Naive B cell (primary cell): ENCODE results near the gene SERTM1. TPM values are rescaled to one million over a fixed set of nuclear protein-coding genes. Genes with fewer than 3 reads are reported as not detected.

Experiments used
- ATAC-seq, 2 donors: fragments of 150-1000 bp; cut with Tn5 transposase; 2 replicates each; pipeline ENCODE4 v1.10.0; 2021; ENCODE audit warnings: low read depth in 2 of 2, mild to moderate bottlenecking in 2 of 2, moderate library complexity in 2 of 2
- DNase-seq: peaks from one replicate; pipeline ENCODE4 v3.0.0; 2022
- H3K27ac Mint-ChIP-seq, 6 donors: one replicate each; pipeline ENCODE4 v1.8.0; 2020 to 2022; ENCODE audit warnings: mild to moderate bottlenecking in 6 of 6, mixed read lengths in 6 of 6, moderate library complexity in 5 of 6, inconsistent platforms in 2 of 6
- H3K27me3 Mint-ChIP-seq, 3 donors: one replicate each; pipeline ENCODE4 v1.8.0; 2021 to 2022; ENCODE audit warnings: mixed read lengths in 3 of 3, mild to moderate bottlenecking in 1 of 3
- H3K36me3 Mint-ChIP-seq, 2 donors: one replicate each; pipeline ENCODE4 v1.8.0; 2020 to 2022; ENCODE audit warnings: mixed read lengths in 2 of 2, inconsistent platforms in 1 of 2, mild to moderate bottlenecking in 1 of 2
- H3K4me1 Mint-ChIP-seq, 3 donors: one replicate each; pipeline ENCODE4 v1.8.0; 2020 to 2022; ENCODE audit warnings: mixed read lengths in 3 of 3, inconsistent platforms in 1 of 3, mild to moderate bottlenecking in 1 of 3, moderate library complexity in 1 of 3
- H3K4me3 Mint-ChIP-seq, 8 donors: one replicate each; pipeline ENCODE4 v1.8.0; 2020 to 2022; ENCODE audit warnings: mild to moderate bottlenecking in 8 of 8, mixed read lengths in 8 of 8, moderate library complexity in 8 of 8, inconsistent platforms in 2 of 8
- H3K9me3 Mint-ChIP-seq, 7 donors: one replicate each; pipeline ENCODE4 v1.8.0; 2020 to 2022; ENCODE audit warnings: mixed read lengths in 7 of 7, mild to moderate bottlenecking in 5 of 7, inconsistent platforms in 2 of 7, moderate library complexity in 1 of 7
- polyA plus RNA-seq, 6 donors: library from polyadenylated mRNA; unstranded; fragments of 300-500 nt; fragmentation: Illumina TruSeq; gene quantifications; one replicate each; pipeline ENCODE4 v1.2.3, GENCODE V29; 2021; ENCODE audit warnings: low read depth in 6 of 6

The SERTM1 gene
- polyA plus RNA-seq = not detected

DNA sequence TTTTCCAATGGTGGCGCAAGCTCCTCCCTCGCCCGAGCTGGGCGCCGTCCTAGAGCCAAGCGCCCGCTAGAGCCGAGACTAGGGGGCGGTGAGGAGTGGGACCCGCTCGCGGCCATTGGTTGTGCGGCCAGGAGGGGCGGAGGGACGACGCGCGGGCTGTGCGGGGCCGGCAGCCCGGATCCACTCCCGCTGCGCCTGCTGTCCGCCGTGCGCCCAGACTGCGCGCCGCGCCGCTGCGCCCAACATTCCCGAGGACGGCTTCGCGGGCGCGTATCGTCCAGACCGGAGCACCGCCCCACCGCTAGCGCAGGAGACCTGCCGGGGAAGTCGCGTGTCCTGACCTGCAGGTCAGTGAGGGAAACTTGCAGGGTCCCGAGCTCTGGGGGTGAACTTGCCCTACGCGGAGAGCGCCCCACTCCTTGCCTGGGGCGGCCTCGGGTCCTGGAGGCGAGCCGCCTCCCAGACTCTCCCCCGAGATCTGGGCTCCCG lies at the start of gene SERTM1:
SERTM1 (plus strand) TSS at position 183 of the 489 bp plus-strand sequence. CDS start 21,059 bp downstream, outside the sequence.
- no peak within 1 kb of the TSS for H3K27ac Mint-ChIP-seq
- peaks cover 41 to 66% (median 58%) of the 10 kb centered on the region in 3 donors for H3K27me3 Mint-ChIP-seq
- no peaks in the 10 kb centered on the region for H3K36me3 Mint-ChIP-seq
- peak within 1 kb of the TSS in 6 of 8 donors; percentile 12 to 56 (median 28) for H3K4me3 Mint-ChIP-seq
- H3K4me1 Mint-ChIP-seq = peaks cover 5 to 13% (median 11%) of the 10 kb centered on the region in 3 donors
- DNase-seq (no peak), ATAC-seq (no peak)
- peaks cover 0 to 3% (median 0%) of the 10 kb centered on the region in 7 donors for H3K9me3 Mint-ChIP-seq

DNA sequence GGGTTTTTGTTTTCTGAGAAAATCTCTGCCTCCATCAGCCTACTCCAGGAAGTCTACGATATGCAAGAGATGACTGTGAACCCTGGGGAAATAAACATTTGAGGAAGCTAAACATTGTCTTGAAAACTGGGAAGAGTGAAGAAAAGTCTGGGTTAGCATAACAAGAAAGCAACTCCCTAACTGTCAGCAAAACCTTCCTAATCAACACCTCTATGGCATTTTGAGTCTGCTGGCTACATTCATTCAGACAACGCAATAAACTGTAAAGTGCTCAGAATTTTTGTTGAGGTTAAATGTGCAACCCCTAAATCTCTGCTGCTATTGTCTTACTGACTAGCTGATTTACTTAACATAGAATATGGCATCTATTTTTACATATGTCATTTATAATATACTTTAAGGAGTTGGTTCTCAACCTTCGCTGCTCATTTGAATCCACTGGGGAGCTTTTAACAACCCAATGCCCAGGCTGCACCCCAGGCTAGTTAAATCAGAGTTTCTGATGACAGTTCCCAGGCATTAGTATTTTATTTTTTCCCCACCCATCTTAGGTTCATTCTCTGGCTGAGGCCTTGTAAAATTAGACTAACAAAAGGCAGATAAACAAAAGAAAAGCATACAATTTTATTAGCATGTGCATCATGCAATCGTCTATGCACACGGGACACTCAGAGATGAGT lies 45.3 kb upstream of the SERTM1 start:
- H3K27ac Mint-ChIP-seq = no peak overlapping the region
- no peaks in the 10 kb centered on the region for H3K36me3 Mint-ChIP-seq
- DNase-seq (no peak), ATAC-seq (no peak)
- no peak overlapping the region for H3K4me3 Mint-ChIP-seq
- H3K9me3 Mint-ChIP-seq = no peaks in the 10 kb centered on the region
- no peaks in the 10 kb centered on the region for H3K4me1 Mint-ChIP-seq
- H3K27me3 Mint-ChIP-seq = peaks cover 0 to 4% (median 0%) of the 10 kb centered on the region in 3 donors

DNA sequence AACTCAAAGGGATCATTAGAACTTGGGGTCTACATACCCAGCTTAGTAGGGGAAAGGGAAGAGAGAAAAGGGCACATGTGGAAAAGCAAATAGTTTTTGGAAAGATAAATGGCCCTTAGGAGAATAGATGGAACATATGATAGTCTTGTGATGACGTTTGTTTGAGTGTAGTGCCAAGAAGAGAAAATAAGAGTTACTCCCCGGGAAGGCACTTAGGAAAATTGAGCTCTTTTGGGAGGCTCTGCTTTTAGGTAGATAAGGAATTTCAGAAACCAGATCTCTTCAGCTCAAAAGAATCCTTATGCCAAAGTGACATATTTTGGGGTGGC lies 44.8 kb upstream of the SERTM1 start:
- Mint-ChIP-seq H3K27me3 (peaks cover 0 to 4% (median 0%) of the 10 kb centered on the region in 3 donors), H3K9me3 (no peaks in the 10 kb centered on the region), H3K36me3 (no peaks in the 10 kb centered on the region), H3K4me1 (no peaks in the 10 kb centered on the region), H3K4me3 (no peak overlapping the region), H3K27ac (no peak overlapping the region)
- ATAC-seq (no peak), DNase-seq (no peak)

DNA sequence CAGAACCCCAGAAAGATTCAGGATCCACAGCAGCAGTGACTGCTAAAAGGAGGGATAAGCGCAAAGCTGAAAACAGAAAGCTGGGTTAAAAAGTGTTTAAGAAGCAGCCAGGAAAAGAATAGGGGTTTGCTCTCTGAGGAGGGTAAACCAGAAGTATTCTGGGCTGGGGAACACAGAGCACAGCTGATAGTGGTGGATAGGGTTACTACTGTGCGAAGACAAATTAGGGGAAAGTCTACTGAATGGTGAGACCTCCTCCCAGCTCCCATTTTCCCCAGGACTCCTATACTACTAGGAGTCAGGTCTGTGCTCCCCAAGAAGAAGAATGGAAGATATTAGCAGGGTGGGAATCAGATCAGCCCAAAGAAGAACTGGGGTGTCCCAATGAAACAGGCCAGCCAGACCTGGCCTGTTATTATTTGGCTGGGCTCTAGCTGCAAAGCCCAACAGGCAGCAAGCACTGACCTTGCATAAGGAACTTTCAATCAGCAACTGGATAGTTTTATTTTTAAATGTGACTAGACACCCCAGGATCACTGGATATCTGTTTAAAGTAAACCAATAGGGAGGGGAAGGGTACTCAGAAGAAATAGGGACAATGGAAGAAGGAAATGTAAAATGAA lies 43.5 kb upstream of the SERTM1 start:
- Mint-ChIP-seq H3K27me3 (peaks cover 0 to 4% (median 0%) of the 10 kb centered on the region in 3 donors), H3K4me3 (no peak overlapping the region), H3K27ac (no peak overlapping the region), H3K36me3 (no peaks in the 10 kb centered on the region), H3K4me1 (no peaks in the 10 kb centered on the region), H3K9me3 (peaks cover 0 to 2% (median 0%) of the 10 kb centered on the region in 7 donors)
- DNase-seq = no peak
- ATAC-seq = no peak

DNA sequence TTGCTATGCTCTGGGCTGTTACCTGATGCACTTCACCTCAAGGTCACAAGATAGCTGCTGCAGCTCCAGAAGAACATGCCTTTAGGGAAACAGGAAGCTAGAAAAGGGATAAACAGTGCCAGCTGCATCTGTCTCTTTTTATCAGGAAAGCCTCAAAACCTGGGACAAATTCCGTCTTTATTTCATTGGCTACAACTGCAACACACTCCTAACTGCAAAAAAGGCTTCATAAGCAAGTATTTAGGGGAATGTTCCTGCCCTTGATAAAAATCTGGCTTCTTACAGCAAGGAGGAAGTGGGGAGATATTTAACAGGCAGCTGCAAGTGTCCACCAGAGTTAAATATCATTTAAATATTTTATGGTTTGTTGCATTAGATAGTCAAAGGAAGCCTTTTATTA lies 34.2 kb upstream of the SERTM1 start:
- H3K27ac Mint-ChIP-seq = no peak overlapping the region
- H3K4me1 Mint-ChIP-seq = no peaks in the 10 kb centered on the region
- peaks cover 2 to 10% (median 8%) of the 10 kb centered on the region in 7 donors for H3K9me3 Mint-ChIP-seq
- no peak for DNase-seq
- no peaks in the 10 kb centered on the region for H3K36me3 Mint-ChIP-seq
- no peaks in the 10 kb centered on the region for H3K27me3 Mint-ChIP-seq
- H3K4me3 Mint-ChIP-seq = no peak overlapping the region
- ATAC-seq = no peak

DNA sequence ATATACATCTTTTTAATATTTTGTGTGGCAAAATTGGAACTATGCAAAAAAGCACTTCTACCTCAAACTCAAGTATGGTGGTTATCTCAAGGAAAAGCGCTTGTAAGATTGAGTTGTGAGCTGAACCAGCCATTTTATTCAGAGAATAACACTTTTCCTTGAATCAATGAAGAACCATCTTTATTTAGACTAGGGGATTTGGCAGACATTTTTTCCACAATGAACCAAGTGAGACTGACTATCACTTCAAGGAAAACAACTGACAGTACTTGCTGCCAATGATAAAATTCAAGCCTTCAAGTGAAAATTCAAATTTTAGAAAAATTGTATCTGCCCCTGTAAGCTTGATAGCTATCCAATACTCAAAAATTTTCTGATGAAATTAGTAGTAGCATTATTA lies 23.2 kb upstream of the SERTM1 start:
- ATAC-seq (no peak), DNase-seq (no peak)
- H3K4me3 Mint-ChIP-seq = no peak overlapping the region
- no peaks in the 10 kb centered on the region for H3K4me1 Mint-ChIP-seq
- H3K9me3 Mint-ChIP-seq = peaks cover 0 to 13% (median 7%) of the 10 kb centered on the region in 7 donors
- no peak overlapping the region for H3K27ac Mint-ChIP-seq
- H3K27me3 Mint-ChIP-seq = no peaks in the 10 kb centered on the region
- H3K36me3 Mint-ChIP-seq = no peaks in the 10 kb centered on the region

DNA sequence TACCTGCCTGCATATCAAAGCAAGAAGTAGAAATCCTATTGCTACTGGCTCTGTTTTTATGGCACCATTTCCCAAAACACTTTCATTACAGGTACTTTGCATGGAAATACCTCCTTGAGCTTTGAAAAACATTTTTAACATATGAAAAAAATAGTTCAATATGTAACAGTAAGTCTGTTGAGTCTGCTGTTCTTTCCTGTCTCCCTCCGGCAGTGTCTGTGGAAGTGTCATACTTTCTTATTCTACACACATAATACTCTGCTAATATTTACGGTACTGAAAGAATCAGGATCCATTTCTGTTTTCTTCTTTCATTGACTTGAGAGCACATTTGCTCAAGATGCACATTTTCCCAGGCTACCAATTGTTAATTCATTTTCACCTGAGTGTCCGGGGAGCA lies 8.2 kb upstream of the SERTM1 start:
- Mint-ChIP-seq H3K27me3 (peaks cover 0 to 39% (median 14%) of the 10 kb centered on the region in 3 donors), H3K27ac (no peak overlapping the region), H3K36me3 (no peaks in the 10 kb centered on the region), H3K9me3 (peaks cover 0 to 5% (median 0%) of the 10 kb centered on the region in 7 donors), H3K4me1 (no peaks in the 10 kb centered on the region), H3K4me3 (no peak overlapping the region)
- DNase-seq (no peak), ATAC-seq (no peak)

DNA sequence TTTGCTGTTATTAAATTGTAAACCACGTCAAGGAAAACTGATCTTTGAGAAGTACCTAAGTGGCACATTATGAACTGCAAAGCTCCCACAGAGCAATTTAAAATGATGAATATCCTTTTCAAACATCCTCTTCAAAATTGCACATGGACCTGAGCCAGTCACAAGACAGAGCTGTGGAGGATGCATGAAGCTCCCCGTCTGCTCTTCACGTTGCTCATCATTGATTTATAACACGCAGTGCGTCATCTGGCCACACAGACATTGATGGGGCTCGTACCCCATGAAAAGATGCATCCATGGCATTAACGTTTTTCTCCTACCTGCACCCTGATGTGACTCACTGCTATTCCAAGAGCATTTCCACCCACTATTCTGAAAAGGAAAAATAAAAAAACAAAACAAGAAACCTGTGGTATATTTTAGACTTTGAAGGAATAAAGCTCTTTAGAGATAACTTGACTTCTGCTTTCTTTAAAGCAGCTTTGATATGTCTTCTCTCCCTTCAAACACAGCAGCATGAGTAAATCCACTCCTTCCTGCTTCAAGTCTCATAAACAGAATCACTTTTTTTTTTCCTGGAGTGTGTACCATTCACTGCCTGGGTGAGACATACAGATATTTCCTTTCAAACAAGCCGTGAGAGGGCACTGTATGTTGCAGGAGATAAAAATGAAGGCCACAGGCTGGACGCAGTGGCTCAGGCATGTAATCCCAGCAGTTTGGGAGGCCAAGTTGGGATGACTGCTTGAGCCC lies 7.2 kb upstream of the SERTM1 start:
- Mint-ChIP-seq H3K4me1 (no peaks in the 10 kb centered on the region), H3K27me3 (peaks cover 7 to 46% (median 14%) of the 10 kb centered on the region in 3 donors), H3K4me3 (no peak overlapping the region), H3K36me3 (no peaks in the 10 kb centered on the region), H3K27ac (no peak overlapping the region), H3K9me3 (peaks cover 0 to 5% (median 0%) of the 10 kb centered on the region in 7 donors)
- ATAC-seq (no peak), DNase-seq (no peak)

DNA sequence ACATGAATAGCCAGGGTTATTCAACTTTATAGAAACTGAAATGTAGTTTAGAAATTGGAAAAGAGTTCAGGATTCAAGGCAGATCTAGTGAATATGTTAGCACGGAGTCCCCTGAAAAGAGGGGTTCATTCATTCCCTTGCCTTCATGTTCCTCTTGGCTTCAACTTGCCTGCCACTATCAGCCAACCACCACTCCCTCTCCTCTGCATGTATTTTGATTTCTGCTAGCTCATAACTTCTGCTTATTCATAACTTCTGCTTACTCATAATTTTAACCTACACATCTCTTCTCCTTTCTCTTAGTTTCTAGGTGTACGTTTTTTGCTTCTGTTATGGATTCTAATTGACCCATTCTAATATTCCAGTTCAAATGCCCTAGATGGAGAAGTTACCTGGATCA lies 5.5 kb upstream of the SERTM1 start:
- Mint-ChIP-seq H3K36me3 (no peaks in the 10 kb centered on the region), H3K4me3 (no peak overlapping the region), H3K27me3 (peaks cover 23 to 63% (median 29%) of the 10 kb centered on the region in 3 donors), H3K9me3 (peaks cover 0 to 5% (median 0%) of the 10 kb centered on the region in 7 donors), H3K27ac (peak overlapping the region in 1 of 6 donors; percentile 5), H3K4me1 (peaks cover 0 to 2% (median 1%) of the 10 kb centered on the region in 3 donors)
- ATAC-seq = no peak
- no peak for DNase-seq

DNA sequence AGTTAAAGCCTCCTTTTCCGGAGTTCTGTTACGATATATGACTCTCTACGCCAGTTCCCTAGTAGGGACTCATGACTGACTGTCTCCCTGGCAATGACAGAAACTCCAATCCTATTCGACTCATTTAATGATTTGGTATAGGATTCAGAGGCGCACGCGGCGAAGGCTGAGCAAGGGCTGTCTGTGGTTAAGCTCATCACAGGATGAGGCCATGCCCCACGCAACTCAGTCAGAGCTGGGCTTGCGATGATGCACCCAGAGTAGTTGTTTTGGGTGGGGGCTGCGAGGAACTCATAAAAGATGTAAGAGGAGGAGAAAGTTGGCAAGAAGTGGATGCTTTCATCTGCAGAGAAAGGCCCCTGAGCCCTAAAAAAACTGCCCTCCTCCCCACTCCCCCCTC lies 468 bp upstream of the SERTM1 start:
- H3K27me3 Mint-ChIP-seq = peaks cover 39 to 71% (median 58%) of the 10 kb centered on the region in 3 donors
- peaks cover 5 to 13% (median 11%) of the 10 kb centered on the region in 3 donors for H3K4me1 Mint-ChIP-seq
- H3K36me3 Mint-ChIP-seq = no peaks in the 10 kb centered on the region
- peak overlapping the region in 2 of 8 donors; percentile 6 to 30 for H3K4me3 Mint-ChIP-seq
- H3K27ac Mint-ChIP-seq = no peak overlapping the region
- no peak for DNase-seq
- no peak for ATAC-seq
- peaks cover 0 to 5% (median 0%) of the 10 kb centered on the region in 7 donors for H3K9me3 Mint-ChIP-seq

DNA sequence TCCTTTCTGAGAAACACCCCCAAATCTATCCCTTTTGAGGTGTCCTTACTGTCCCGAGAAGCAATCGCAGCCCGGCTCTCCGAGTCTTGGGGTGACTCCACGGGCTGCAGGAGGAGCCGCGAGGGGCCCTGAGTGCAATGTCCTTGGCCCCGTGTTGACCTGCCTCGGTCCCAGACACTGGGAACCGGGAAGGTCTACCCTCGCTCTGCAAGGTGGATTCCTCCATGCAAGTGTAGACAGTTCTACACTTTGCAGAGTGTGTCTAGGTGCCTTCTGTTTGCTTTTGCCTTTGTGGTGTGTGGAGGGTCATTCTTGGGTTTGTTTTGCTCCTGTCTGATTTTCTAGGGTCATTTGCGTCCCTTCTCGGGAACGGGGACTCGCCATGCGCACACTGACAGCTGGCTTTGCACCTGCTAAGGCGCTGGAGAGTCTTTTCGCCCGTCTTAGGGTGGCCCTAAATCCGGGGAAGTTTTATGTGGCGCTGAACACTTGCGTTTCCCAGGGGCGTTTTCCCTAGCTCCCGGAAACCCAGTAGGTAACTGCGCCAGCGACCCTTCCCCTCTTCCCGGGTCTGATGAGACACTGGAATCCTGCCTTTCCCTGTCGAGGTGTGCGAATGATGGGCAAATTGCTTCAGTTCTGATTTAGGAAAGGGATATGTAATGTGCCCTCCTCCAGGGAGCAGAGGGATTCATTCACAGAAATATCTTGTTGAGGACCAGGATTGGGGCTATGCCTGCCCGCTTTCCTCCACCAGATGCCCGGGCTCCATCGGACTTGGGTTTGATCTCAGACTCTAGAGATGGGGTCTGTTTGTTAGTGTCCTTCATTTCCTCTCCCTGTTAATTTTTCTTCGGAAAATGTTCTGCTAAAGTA lies 755 bp downstream of the SERTM1 start:
- no peak overlapping the region for H3K27ac Mint-ChIP-seq
- H3K9me3 Mint-ChIP-seq = peaks cover 0 to 2% (median 0%) of the 10 kb centered on the region in 7 donors
- H3K27me3 Mint-ChIP-seq = peaks cover 41 to 62% (median 58%) of the 10 kb centered on the region in 3 donors
- peak overlapping the region in 5 of 8 donors; percentile 12 to 56 (median 17) for H3K4me3 Mint-ChIP-seq
- DNase-seq = no peak
- H3K4me1 Mint-ChIP-seq = peaks cover 5 to 13% (median 11%) of the 10 kb centered on the region in 3 donors
- no peak for ATAC-seq
- H3K36me3 Mint-ChIP-seq = no peaks in the 10 kb centered on the region

DNA sequence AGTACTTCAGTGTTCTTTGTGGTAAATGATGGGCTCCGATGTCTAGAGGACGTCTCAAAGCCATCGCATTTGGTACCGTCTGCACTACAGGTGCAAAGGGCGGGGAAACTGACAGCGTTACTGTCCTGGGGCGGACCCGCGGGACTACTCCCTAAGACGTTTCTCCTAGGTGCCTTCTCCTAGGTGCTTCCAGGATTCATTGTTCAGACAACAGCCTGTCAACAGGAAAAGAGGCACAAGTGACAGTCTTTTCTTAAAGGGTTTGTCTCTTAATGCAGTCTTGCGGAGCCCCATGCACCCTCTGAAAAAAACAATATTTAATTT lies 1.4 kb downstream of the SERTM1 start:
- Mint-ChIP-seq H3K4me3 (peak overlapping the region in 1 of 8 donors; percentile 22), H3K4me1 (peaks cover 5 to 13% (median 11%) of the 10 kb centered on the region in 3 donors), H3K27ac (no peak overlapping the region), H3K9me3 (no peaks in the 10 kb centered on the region), H3K27me3 (peaks cover 37 to 58% (median 57%) of the 10 kb centered on the region in 3 donors), H3K36me3 (no peaks in the 10 kb centered on the region)
- no peak for ATAC-seq
- DNase-seq = no peak

DNA sequence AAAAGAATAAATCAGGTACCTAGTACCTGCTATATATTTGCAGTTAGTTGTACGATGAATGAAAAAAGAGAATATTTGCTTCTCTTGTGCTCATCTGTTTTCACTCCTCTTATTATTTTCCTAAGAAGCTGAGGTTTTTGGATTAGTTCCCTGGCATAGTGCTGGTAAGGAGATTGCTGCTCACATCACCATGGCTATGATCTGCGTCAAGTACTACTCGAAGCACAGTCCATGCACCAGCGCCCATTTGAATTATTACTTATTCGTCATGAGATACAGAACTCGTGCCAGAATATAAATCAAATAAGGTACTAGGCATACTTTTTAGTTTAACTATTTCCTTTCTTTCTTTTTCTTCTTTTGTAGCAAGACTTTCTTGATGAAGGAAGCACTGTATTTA lies 7.1 kb downstream of the SERTM1 start:
- Mint-ChIP-seq H3K36me3 (no peaks in the 10 kb centered on the region), H3K4me3 (no peak overlapping the region)
- ATAC-seq = no peak

More for the DNA sequence above, 7.1 kb downstream of the SERTM1 start:
- Mint-ChIP-seq H3K27me3 (peaks cover 16 to 28% (median 18%) of the 10 kb centered on the region in 3 donors), H3K9me3 (peaks cover 0 to 4% (median 0%) of the 10 kb centered on the region in 7 donors), H3K4me1 (no peaks in the 10 kb centered on the region), H3K27ac (no peak overlapping the region)
- no peak for DNase-seq
